ENCODE results near the gene NXPH3.

The NXPH3 gene

DNA sequence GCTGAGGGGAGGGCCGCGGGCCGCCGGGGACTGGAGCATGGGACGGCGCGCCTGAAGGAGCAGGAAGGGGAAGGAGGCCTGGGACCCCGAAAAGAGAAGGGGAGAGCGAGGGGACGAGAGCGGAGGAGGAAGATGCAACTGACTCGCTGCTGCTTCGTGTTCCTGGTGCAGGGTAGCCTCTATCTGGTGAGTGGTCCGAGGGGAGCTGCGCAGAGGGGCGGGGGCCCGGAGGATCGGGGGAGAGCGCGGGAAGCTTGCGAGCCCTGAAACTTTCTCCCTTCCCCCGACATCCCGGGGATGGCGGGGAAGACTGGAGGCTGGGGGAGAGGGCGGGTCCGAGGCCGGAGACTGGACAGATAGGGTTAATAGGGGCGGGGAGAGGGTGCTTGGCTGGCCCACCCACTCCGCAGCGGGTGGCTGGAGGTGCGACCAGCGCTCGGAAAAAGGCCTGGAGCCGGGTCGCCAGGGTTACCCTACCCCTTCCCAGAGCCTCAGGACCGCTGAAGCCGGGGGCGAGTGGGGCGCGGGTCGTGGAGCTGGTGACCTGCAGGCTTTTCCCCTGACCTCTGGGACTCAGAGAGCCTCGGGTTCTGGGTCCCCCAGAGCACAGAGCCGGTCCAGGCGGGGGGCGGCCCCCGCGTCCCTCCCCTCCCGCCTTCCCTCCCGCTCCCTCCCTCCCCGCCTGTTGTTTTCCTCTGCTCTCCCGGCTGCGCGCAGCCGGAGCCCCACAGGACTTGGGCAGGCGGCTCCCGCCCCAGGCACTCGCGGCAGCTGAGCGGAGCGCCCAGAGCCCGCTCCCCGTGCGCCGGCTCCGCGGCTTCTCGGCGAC, 631 bp downstream of the NXPH3 start:
- DNase-seq (ENCODE audit: low read depth): no peak

GRCh38 chr17:49576917-49577649, 1.4 kb downstream of the NXPH3 start:
- no peak for DNase-seq (ENCODE audit: low read depth)

DNA sequence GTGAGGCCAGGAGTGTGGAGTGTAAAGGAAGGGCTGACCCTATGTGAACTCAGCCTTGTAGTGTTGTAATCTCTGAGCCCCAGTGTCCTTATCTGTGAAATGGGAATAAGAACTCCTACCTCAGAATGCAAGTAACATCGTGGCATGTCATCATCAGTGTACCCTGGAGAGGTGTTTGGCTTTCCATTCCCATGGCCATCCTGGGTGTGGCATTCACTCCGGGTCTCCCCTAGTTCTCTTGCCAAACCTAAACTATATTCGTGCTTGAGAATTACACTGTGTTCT, 1.9 kb downstream of the NXPH3 start:
- no peak for DNase-seq (ENCODE audit: low read depth)

DNA sequence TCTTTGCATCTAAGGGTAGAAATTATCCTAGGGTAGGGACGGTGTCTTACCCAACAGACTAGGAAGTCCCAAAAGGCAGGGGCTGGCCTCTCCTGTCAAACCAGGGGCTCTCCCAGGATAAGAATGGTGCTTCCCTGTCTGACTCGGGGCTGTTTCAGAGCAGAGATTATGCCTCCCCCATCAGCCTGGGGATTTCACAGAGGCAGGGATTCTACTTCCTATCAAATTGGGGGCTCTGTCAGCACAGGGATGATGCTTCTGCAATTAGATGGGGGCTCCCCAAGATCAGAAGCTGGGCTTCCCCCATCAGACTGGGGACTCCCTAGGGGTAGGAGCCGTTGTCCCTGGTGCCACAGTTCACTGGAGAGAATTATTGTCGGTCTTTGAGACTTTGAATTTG, 2.3 kb downstream of the NXPH3 start:
- DNase-seq (ENCODE audit: low read depth): no peak

GRCh38 chr17:49578414-49578813, 2.7 kb downstream of the NXPH3 start:
- no peak for DNase-seq (ENCODE audit: low read depth)

DNA sequence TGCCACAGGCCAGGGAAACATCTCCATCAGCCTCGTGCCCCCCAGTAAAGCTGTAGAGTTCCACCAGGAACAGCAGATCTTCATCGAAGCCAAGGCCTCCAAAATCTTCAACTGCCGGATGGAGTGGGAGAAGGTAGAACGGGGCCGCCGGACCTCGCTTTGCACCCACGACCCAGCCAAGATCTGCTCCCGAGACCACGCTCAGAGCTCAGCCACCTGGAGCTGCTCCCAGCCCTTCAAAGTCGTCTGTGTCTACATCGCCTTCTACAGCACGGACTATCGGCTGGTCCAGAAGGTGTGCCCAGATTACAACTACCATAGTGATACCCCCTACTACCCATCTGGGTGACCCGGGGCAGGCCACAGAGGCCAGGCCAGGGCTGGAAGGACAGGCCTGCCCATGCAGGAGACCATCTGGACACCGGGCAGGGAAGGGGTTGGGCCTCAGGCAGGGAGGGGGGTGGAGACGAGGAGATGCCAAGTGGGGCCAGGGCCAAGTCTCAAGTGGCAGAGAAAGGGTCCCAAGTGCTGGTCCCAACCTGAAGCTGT, 3.4 kb downstream of the NXPH3 start:
- no peak for DNase-seq (ENCODE audit: low read depth)

- DNase-seq (ENCODE audit: low read depth): no peak
Observed at GRCh38 chr17:49579522-49579921, 3.9 kb downstream of the NXPH3 start.

- DNase-seq (ENCODE audit: low read depth): no peak
Observed at GRCh38 chr17:49580055-49580721, 4.5 kb downstream of the NXPH3 start.

- DNase-seq (ENCODE audit: low read depth): no peak
Observed at GRCh38 chr17:49580981-49581647, 5.4 kb downstream of the NXPH3 start.

GRCh38 chr17:49581648-49581998, 6.0 kb downstream of the NXPH3 start:
- no peak for DNase-seq (ENCODE audit: low read depth)

GRCh38 chr17:49582055-49582722, 6.5 kb downstream of the NXPH3 start:
- DNase-seq (ENCODE audit: low read depth): no peak

DNA sequence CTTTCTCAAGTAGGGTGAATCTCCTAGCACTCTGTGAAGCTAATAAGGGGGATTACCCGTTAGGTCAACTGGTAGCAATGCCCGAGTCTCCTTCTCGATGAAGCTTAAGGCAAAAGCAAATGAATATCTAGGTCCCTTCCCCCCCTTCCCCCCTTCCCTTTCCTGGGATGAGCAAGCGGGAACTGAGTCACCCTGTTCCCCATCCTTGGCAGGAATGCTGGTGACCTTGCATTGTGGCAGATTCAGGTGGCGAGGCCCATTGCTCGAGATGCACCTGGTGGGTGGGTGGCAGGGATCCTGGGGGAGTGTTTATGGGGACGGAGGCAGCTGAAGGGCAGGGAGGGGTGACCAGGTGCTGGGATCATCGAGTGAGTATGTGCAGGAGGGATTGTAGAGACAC, 7.1 kb downstream of the NXPH3 start:
- no peak for DNase-seq (ENCODE audit: low read depth)

DNA sequence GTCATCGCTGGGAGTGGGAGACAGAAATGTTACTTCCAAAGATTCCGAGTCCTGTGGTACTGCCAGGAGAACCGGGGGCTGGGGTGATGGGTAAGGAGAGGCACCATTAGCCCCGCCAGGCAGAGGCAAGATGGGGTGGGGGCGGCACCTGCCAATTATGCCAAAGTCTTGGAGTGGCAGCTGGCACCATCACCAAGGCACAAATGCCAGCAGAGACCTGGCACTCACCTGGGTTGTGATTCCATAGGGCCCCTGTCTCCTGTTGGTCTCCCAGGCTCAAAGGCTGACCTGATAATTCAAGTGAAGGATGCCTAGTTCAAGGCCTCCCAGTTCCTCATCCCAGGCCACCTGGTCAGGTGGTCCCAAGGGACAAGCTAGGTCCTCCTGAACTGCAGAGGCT, 7.6 kb downstream of the NXPH3 start:
- DNase-seq (ENCODE audit: low read depth): no peak

- DNase-seq (ENCODE audit: low read depth): no peak
Observed at GRCh38 chr17:49583889-49584288, 8.2 kb downstream of the NXPH3 start.

GRCh38 chr17:49585422-49586027, 9.9 kb downstream of the NXPH3 start:
- DNase-seq (ENCODE audit: low read depth): no peak

DNA sequence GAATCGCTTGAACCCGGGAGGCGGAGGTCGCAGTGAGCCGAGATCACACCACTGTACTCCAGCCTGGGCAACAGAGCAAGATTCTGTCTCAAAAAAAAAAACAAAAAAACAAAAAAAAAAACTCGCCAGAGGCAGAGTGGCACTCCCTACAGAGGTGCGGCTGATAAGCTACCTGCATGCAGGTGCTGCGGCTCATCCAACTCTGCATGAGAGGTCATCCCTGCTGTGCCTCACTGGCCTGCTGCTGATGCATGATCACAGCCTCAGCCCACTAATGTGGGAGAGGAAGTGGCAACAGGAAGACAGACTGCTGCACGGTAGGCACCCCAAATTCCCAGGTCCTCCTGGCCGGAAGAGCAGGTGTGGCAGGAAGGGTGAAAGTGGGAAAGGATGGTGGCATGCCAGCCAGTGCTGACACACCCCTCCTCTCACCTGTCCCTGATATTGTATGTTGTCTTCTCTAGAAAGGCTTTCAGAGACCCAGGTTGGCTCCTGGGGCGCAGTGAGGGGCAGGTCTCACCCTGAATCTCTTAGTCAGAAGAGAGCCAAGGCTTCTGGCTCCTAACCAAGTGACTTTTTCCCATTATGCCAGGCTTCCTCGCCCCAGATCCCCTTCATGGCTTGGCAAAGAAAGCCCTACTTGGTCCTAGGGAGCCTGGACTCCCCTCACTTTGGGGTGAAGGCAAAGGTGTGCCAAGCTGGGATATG, 11.8 kb downstream of the NXPH3 start:
- no peak for DNase-seq (ENCODE audit: low read depth)

DNA sequence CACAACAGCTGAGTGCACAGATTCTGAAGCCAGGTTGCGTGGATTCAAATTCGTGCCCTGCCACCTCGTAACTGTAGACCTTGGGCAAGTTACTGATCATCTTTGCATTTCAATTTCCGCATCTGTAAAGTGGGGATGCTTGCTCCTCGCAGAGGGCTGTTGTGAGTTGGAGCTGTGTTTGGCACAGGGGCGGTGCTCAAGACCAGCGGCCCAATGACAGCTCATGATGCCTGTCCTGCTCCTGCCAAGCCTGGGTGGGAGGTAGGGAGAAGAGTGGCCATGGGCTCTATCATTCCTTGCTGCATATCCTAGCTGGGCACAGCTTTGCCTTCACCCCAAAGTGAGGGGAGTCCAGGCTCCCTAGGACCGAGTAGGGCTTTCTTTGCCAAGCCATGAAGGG, 12.6 kb downstream of the NXPH3 start:
- DNase-seq (ENCODE audit: low read depth): no peak

- DNase-seq (ENCODE audit: low read depth): no peak
Observed at GRCh38 chr17:49588726-49589576, 13.3 kb downstream of the NXPH3 start.

GRCh38 chr17:49589577-49589927, 13.9 kb downstream of the NXPH3 start:
- DNase-seq (ENCODE audit: low read depth): no peak

GRCh38 chr17:49590874-49591273, 15.2 kb downstream of the NXPH3 start:
- no peak for DNase-seq (ENCODE audit: low read depth)

Measured in stimulated activated CD8-positive, alpha-beta memory T cell treated with anti-CD3 and anti-CD28 coated beads, Interleukin-15, amount 100 ng/mL, for 24 hours (primary cell).